ENCODE measurements around the gene ACAD10.

DNA sequence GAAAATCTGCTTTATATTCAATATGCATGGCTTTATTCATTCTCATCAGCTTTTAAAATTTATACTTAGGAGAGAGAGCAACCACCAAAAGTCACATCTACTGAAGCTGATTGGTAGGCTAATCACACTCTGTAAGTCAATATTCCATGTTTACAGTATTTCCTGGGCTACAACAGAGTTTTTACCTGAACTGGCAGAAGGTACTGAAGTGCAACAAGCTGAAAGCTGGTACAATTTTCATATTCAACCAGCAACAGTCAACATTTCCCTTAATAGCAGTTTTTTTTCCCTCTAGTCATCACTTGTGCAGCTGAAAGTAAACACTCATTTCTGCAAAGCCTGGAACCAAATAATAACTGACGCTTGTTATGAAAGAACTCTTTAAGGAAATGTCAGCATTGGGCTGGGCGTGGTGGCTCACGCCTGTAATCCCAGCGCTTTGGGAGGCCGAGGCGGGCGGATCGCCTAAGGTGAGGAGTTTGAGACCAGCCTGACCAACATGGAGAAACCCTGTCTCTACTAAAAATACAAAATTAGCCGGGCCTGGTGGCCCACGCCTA, 13.0 kb upstream of the ACAD10 start:
- TF ChIP-seq, protein P1, sequence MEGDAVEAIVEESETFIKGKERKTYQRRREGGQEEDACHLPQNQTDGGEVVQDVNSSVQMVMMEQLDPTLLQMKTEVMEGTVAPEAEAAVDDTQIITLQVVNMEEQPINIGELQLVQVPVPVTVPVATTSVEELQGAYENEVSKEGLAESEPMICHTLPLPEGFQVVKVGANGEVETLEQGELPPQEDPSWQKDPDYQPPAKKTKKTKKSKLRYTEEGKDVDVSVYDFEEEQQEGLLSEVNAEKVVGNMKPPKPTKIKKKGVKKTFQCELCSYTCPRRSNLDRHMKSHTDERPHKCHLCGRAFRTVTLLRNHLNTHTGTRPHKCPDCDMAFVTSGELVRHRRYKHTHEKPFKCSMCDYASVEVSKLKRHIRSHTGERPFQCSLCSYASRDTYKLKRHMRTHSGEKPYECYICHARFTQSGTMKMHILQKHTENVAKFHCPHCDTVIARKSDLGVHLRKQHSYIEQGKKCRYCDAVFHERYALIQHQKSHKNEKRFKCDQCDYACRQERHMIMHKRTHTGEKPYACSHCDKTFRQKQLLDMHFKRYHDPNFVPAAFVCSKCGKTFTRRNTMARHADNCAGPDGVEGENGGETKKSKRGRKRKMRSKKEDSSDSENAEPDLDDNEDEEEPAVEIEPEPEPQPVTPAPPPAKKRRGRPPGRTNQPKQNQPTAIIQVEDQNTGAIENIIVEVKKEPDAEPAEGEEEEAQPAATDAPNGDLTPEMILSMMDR (IDR thresholded peaks at IDR 0.05) = no peak
- TF ChIP-seq POLR2AphosphoS5 (IDR thresholded peaks at IDR 0.05) (no peak), POLR2A (IDR thresholded peaks at IDR 0.05; ENCODE audit: low read depth) (no peak), EP300 (IDR thresholded peaks at IDR 0.05) (no peak)
